Measurements from ENCODE around the gene IDNK.

Gene IDNK

DNA sequence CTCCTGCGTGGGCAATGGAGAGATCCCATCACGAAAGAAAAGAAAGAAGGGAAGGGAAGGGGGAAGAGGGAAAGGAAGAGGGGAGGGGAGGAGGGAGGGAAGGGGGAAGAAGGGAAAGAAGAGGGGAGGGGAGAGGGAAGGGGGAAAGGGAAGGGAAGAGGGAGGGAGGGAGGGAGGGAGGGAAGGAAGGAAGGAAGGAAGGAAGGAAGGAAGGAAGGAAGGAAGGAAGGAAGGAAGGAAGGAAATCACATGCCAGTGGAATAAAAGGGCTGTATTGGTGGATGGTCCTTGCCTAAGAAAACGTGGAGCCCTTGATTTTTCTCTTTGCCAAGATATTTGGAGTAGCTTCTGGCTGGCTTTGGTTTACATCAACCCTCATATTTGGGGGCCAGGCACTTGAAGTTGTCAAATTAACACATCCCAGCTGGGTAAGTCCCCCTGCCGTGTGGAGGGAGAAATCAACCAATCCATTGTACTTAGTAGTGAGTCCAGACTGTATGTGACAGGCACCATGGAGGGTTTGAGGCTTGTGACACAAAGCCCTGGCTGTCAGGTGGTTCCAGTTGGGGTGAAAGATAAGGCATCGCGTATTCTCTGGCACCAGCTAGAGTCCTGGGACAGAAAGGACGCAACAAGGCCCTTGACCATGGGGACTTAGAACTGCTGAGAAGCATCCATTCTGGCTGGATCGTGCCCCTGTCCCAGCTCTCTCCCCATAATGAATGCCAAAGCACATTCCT, 23.7 kb downstream of the IDNK start:
- H3K4me1 ChIP-seq (ENCODE audit: insufficient read depth, low read length), result no peaks in the 10 kb centered on the region
- H3K9me3 ChIP-seq (ENCODE audit: low read length), result peaks cover 3% of the 10 kb centered on the region
- H3K27me3 ChIP-seq (ENCODE audit: insufficient read depth, low read length), result no peaks in the 10 kb centered on the region
- H3K4me3 ChIP-seq (ENCODE audit: low read length), result no peak overlapping the region
- peaks cover 28% of the 10 kb centered on the region for H3K36me3 ChIP-seq (ENCODE audit: insufficient read depth, low read length)
- H2AFZ ChIP-seq (ENCODE audit: low read depth, low read length), result no peak overlapping the region

DNA sequence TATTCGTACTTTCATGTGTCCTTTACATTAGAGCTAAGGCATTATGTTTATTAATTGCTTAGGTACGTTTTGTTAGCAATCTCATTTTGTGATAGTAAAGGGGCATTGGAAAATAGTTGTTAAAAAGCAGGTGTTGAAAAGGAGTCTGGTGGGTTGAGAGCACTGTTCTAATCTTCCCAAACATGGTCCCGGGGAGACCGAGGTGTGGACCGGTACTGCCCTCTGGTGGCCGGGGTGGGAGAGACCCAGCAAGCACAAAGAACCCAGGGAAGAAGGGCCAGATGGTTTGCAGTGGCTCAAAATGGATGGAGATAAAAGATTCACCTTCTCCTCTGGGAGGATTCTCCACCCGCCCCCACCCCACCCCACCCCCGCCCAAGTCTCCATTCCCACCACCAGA, 26.1 kb downstream of the IDNK start:
- H3K9me3 ChIP-seq (ENCODE audit: low read length), result peaks cover 12% of the 10 kb centered on the region
- no peak overlapping the region for H2AFZ ChIP-seq (ENCODE audit: low read depth, low read length)
- H3K4me3 ChIP-seq (ENCODE audit: low read length), result no peak overlapping the region
- H3K27me3 ChIP-seq (ENCODE audit: insufficient read depth, low read length), result no peaks in the 10 kb centered on the region
- H3K4me1 ChIP-seq (ENCODE audit: insufficient read depth, low read length), result no peaks in the 10 kb centered on the region
- peaks cover 38% of the 10 kb centered on the region for H3K36me3 ChIP-seq (ENCODE audit: insufficient read depth, low read length)

DNA sequence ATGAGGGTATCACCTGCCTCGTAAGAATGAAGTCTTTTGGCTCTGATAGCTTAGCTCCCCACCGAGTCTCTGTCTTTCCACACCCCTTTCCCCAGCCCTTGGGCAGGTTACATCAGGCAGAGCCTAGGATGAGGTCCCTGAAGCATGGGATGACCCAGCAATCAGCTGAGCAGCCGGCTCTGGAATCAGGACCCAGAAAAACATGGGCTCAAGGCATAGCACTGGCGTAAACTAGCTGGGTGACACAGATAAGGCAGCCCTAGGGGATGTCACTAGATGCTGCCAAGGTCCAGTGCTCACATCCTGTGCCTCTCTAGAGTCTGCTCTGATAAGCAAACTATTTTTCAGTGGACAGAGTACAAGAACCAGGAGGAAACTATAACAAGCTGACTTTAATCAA, 26.6 kb downstream of the IDNK start:
- H3K27me3 ChIP-seq (ENCODE audit: insufficient read depth, low read length), result no peaks in the 10 kb centered on the region
- no peak overlapping the region for H2AFZ ChIP-seq (ENCODE audit: low read depth, low read length)
- H3K36me3 ChIP-seq (ENCODE audit: insufficient read depth, low read length), result peaks cover 38% of the 10 kb centered on the region
- no peak overlapping the region for H3K4me3 ChIP-seq (ENCODE audit: low read length)
- peaks cover 12% of the 10 kb centered on the region for H3K9me3 ChIP-seq (ENCODE audit: low read length)
- no peaks in the 10 kb centered on the region for H3K4me1 ChIP-seq (ENCODE audit: insufficient read depth, low read length)

DNA sequence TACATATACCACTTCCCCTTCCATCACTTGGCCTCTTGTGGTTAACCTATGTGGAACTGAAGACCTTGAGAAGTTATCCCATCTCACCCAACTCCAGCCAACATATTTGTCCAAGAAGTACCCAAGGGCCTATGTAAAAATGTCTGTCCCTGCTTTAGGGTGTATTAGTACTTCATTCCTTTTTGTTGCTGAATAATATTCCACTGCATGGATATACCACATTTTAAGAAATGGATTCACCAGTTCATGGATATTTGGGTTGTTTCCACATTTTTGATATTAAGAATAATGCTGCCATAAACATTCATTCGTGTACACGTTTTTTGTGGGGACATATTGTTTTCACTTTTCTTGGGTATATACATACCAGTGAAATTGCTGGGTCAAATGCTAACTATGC, 28.6 kb downstream of the IDNK start:
- Histone ChIP-seq H2AFZ (ENCODE audit: low read depth, low read length) (no peak overlapping the region), H3K9me3 (ENCODE audit: low read length) (peaks cover 12% of the 10 kb centered on the region), H3K4me3 (ENCODE audit: low read length) (no peak overlapping the region), H3K36me3 (ENCODE audit: insufficient read depth, low read length) (peaks cover 50% of the 10 kb centered on the region), H3K4me1 (ENCODE audit: insufficient read depth, low read length) (no peaks in the 10 kb centered on the region), H3K27me3 (ENCODE audit: insufficient read depth, low read length) (no peaks in the 10 kb centered on the region)

DNA sequence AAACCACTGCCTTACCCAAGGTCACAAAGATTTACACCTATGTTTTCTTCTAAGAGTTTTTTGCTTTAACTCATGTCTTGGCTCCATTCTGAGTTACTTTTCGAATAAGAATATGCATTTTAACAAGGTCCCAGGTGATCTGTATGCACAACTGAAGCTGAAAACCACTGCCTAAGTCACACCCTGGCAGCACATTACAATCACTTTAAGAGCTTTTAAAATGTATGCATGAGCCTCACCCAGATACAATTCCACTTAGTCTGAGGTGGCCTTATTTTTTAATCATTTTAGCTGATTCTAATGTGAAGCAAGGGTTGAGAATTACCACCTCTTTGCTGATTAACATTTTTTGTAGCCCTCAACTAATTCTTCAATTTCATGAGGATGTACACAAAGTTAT, 29.5 kb downstream of the IDNK start:
- no peak overlapping the region for H2AFZ ChIP-seq (ENCODE audit: low read depth, low read length)
- no peaks in the 10 kb centered on the region for H3K27me3 ChIP-seq (ENCODE audit: insufficient read depth, low read length)
- H3K9me3 ChIP-seq (ENCODE audit: low read length), result peaks cover 12% of the 10 kb centered on the region
- no peak overlapping the region for H3K4me3 ChIP-seq (ENCODE audit: low read length)
- peaks cover 59% of the 10 kb centered on the region for H3K36me3 ChIP-seq (ENCODE audit: insufficient read depth, low read length)
- H3K4me1 ChIP-seq (ENCODE audit: insufficient read depth, low read length), result no peaks in the 10 kb centered on the region

DNA sequence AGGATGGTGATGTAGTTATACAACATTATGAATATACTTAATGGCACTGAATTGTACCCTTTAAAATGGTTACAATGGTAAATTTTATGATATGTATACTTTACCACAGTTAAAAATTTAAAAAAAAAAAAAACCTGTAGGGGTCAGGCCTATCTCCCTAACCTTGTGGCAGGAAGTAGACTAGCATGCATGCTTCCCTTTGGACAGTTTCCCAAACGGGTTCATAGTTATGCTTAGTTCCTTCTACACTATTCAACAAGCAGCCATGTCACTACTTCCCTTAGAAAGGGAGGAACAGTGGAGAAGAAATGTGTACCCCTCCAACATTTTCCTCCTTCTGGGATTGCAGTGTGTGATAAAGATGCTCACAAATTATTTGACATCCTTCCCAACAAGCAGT, 32.5 kb downstream of the IDNK start:
- H3K27me3 ChIP-seq (ENCODE audit: insufficient read depth, low read length), result no peaks in the 10 kb centered on the region
- H2AFZ ChIP-seq (ENCODE audit: low read depth, low read length), result no peak overlapping the region
- no peak overlapping the region for H3K4me3 ChIP-seq (ENCODE audit: low read length)
- peaks cover 12% of the 10 kb centered on the region for H3K9me3 ChIP-seq (ENCODE audit: low read length)
- no peaks in the 10 kb centered on the region for H3K4me1 ChIP-seq (ENCODE audit: insufficient read depth, low read length)
- H3K36me3 ChIP-seq (ENCODE audit: insufficient read depth, low read length), result peaks cover 77% of the 10 kb centered on the region

DNA sequence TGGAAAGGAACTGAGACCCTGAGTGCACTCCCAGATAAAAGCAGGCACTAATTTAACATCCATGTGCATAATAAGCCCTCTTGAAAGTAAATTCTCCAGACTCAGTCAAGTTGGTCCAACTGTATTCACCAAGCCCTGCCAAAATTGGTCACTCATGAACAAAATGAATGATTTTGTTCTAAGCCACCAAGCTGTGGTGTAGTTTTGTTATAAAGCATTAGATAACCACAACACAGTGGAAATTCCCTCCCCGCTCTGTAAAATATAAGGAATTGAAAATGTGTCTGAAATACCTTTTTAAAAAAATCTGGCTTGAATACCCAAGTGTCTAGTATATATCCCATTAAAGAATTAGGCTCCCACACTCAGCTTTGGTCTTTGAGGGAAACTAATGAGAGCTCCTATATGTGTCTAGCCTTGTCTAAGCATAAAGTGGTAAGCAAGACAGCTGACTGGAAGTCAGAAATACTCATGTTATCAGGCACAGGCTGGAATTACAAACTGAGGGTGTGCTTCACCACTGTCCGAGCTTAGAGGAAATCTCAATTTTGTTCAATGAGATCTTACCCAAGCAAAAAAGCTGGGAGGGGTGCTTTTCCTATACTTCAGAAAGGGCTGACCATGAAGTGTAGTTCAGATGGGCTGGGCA, 33.2 kb downstream of the IDNK start:
- no peak overlapping the region for H2AFZ ChIP-seq (ENCODE audit: low read depth, low read length)
- H3K4me1 ChIP-seq (ENCODE audit: insufficient read depth, low read length), result no peaks in the 10 kb centered on the region
- no peak overlapping the region for H3K4me3 ChIP-seq (ENCODE audit: low read length)
- H3K36me3 ChIP-seq (ENCODE audit: insufficient read depth, low read length), result peaks cover 78% of the 10 kb centered on the region
- H3K27me3 ChIP-seq (ENCODE audit: insufficient read depth, low read length), result no peaks in the 10 kb centered on the region
- H3K9me3 ChIP-seq (ENCODE audit: low read length), result peaks cover 12% of the 10 kb centered on the region

DNA sequence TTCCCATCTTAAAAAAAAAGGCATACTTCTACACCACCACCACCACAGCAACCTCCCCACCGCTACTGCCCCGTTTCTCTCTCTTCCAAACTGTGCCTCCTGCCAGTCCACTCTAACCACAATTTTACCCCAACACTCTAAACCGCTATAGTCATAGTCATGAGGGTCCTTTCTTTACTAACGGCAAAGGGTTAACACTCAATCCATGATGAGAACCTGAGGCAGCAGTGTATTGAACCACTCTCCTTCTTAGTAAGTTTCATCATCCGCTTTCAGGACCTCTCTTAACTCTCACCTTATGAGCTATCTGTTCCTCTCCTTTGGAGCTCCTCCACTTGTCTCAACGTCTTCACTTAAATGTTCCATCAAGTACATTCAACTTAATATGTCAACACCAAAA, 34.0 kb downstream of the IDNK start:
- Histone ChIP-seq H2AFZ (ENCODE audit: low read depth, low read length) (no peak overlapping the region), H3K9me3 (ENCODE audit: low read length) (peaks cover 6% of the 10 kb centered on the region), H3K4me1 (ENCODE audit: insufficient read depth, low read length) (no peaks in the 10 kb centered on the region), H3K36me3 (ENCODE audit: insufficient read depth, low read length) (peaks cover 78% of the 10 kb centered on the region), H3K27me3 (ENCODE audit: insufficient read depth, low read length) (no peaks in the 10 kb centered on the region), H3K4me3 (ENCODE audit: low read length) (no peak overlapping the region)

DNA sequence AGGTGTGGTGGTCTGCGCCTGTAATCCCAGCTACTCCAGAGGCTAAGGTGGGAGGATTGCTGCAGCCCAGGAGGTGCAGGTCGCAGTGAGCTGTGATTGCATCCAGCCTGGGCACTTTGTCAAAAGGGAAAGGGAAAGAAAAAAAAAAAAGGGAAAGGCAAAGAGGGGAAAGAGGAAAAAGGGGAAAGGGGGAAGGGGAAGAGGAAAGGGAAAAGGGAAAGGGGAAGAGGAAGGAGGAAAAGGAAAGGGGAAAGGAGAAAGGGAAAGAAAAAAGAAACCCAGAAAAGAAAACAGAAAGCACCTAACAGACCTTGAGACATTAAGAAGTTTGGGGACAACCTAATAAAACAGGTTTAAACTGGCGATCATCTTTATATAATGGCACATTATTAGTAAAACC, 40.0 kb downstream of the IDNK start:
- Histone ChIP-seq H3K36me3 (ENCODE audit: insufficient read depth, low read length) (peaks cover 81% of the 10 kb centered on the region), H3K9me3 (ENCODE audit: low read length) (no peaks in the 10 kb centered on the region), H2AFZ (ENCODE audit: low read depth, low read length) (no peak overlapping the region), H3K27me3 (ENCODE audit: insufficient read depth, low read length) (no peaks in the 10 kb centered on the region), H3K4me1 (ENCODE audit: insufficient read depth, low read length) (no peaks in the 10 kb centered on the region), H3K4me3 (ENCODE audit: low read length) (no peak overlapping the region)

DNA sequence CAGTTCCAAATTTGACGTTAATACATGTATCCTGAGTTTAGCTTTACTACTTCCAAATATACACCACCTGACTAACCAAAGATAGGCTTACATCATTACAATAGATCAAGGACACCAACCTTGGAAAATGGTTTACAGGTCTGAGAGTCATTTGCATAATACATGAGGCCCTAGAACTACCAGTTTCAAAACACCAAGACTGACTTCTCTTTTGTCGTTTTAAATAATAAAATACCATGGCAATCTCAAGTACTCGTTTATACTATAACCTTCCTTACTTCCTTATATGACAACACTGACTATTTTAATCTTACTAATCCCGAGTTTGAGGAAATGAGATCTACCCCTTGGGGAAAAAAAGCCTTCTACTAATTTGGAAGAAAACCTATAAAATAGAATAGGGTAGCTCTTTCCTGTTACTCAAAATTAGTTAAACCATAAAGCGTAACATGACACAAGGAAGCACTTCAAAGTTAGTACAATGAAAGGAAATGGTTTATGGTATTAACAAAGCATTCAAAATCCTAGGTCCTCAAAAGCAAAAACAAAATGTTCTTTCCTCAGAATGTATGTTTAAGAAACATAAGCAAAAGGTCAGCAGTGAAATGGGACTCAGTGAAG, 42.7 kb downstream of the IDNK start:
- peaks cover 79% of the 10 kb centered on the region for H3K36me3 ChIP-seq (ENCODE audit: insufficient read depth, low read length)
- no peak overlapping the region for H2AFZ ChIP-seq (ENCODE audit: low read depth, low read length)
- no peaks in the 10 kb centered on the region for H3K27me3 ChIP-seq (ENCODE audit: insufficient read depth, low read length)
- H3K9me3 ChIP-seq (ENCODE audit: low read length), result no peaks in the 10 kb centered on the region
- no peaks in the 10 kb centered on the region for H3K4me1 ChIP-seq (ENCODE audit: insufficient read depth, low read length)
- no peak overlapping the region for H3K4me3 ChIP-seq (ENCODE audit: low read length)

DNA sequence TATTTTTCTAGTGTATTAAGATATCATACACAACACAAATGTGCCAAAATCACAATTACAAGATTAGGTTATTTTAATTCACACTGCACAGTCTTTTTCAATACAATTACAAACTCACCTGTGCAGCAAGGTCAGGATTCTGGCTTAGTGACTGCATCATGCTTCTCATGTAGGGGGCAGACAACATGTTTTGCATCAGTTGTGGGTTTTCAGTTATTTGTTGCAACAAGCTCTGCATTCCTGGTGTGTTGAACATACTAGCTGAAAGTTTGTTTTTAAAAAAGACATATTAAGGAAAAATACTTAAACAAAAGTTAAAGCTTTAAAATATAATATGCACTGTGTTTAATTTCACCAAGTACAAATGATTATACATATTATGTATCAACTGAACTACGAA, 46.1 kb downstream of the IDNK start:
- H2AFZ ChIP-seq (ENCODE audit: low read depth, low read length), result no peak overlapping the region
- H3K27me3 ChIP-seq (ENCODE audit: insufficient read depth, low read length), result no peaks in the 10 kb centered on the region
- H3K4me1 ChIP-seq (ENCODE audit: insufficient read depth, low read length), result no peaks in the 10 kb centered on the region
- H3K36me3 ChIP-seq (ENCODE audit: insufficient read depth, low read length), result peaks cover 77% of the 10 kb centered on the region
- H3K9me3 ChIP-seq (ENCODE audit: low read length), result no peaks in the 10 kb centered on the region
- H3K4me3 ChIP-seq (ENCODE audit: low read length), result no peak overlapping the region

DNA sequence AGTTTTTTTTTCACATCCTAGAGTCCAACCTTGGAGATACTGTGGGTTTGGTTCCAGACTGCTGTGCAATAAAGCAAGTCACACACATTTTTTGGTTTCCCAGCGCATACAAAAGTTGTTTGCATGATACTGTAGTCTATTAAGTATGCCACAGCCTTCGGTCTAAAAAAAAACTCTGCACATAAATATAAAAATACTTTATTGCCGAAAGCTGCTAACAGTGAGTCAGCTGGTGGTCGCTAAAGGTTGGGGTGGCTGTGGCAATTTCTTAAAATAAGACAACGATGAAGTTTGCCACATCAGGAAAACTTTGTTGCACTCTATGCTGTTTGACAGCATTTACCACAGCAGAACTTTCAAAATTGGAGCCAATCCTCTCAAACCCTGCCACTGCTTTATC, 47.4 kb downstream of the IDNK start:
- H3K9me3 ChIP-seq (ENCODE audit: low read length), result no peaks in the 10 kb centered on the region
- H3K4me3 ChIP-seq (ENCODE audit: low read length), result no peak overlapping the region
- peaks cover 71% of the 10 kb centered on the region for H3K36me3 ChIP-seq (ENCODE audit: insufficient read depth, low read length)
- no peaks in the 10 kb centered on the region for H3K4me1 ChIP-seq (ENCODE audit: insufficient read depth, low read length)
- H3K27me3 ChIP-seq (ENCODE audit: insufficient read depth, low read length), result no peaks in the 10 kb centered on the region
- H2AFZ ChIP-seq (ENCODE audit: low read depth, low read length), result no peak overlapping the region

DNA sequence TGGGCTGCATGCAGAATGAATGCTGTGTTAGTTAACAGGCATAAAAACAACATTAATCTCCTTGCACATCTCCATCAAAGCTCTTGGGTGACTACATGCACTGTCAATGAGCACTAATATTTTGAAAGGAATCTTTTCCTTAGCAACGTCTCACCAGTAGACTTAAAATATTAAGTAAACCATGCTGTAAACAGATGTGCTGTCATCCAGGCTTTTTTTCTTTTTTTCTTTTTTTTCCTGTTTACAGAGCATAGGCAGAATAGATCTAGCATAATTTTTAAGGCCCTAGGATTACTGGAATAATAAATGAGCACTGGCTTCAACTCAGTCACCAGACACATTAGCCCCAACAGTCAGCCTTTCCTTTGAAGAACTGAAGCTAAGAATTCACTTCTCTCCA, 48.5 kb downstream of the IDNK start:
- Histone ChIP-seq H2AFZ (ENCODE audit: low read depth, low read length) (no peak overlapping the region), H3K36me3 (ENCODE audit: insufficient read depth, low read length) (peaks cover 68% of the 10 kb centered on the region), H3K4me3 (ENCODE audit: low read length) (no peak overlapping the region), H3K27me3 (ENCODE audit: insufficient read depth, low read length) (no peaks in the 10 kb centered on the region), H3K9me3 (ENCODE audit: low read length) (no peaks in the 10 kb centered on the region), H3K4me1 (ENCODE audit: insufficient read depth, low read length) (no peaks in the 10 kb centered on the region)

Data from neuron (in vitro differentiated cells).